ENCODE results near the gene UBE3B.

UBE3B gene

DNA sequence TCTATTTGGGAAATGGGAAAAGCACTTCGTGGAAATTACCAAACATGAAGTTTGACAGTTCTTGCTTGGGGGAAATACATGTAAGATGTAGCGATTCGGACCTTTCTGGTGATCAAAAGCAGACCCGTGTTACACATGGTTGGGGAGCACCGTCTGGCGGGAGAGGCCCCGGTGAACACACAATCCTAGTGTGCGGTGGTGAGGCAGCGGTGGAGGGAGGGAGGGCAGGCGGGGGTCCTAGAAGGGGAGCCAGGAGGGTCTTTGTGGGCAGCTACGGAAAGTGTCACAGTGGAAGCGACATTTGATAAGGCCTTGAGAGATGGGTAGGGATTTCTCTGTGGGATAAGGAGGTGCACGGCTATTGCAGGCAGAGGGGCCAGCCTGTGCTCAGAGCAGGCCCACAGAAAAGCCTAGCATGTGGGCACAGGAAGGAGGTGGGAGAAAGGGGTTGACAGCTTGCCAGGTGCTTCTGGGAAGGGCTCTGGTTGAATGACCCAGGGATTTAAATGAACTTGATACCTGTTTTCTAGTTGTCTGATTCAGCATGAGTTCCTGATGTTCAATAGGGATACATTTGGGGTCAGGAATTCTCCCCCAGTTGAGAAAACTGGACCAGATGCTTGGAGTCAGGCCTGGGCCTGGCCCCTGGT is 103.4 kb downstream of the UBE3B start:
- no peak for DNase-seq

DNA sequence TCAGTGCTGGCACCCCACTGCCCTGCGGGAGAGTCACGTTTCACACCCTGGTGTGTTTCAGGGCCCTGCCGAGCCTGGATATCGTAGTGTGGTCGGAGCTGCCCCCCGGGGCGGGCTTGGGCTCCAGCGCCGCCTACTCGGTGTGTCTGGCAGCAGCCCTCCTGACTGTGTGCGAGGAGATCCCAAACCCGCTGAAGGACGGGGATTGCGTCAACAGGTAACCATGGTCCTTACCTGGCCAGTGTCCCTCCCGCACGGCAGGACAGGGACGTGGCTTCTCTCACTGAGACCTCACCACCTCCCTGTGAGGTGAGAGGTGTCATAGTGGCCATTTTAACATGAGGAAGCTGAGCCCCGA is 103.9 kb downstream of the UBE3B start:
- no peak for DNase-seq

DNA sequence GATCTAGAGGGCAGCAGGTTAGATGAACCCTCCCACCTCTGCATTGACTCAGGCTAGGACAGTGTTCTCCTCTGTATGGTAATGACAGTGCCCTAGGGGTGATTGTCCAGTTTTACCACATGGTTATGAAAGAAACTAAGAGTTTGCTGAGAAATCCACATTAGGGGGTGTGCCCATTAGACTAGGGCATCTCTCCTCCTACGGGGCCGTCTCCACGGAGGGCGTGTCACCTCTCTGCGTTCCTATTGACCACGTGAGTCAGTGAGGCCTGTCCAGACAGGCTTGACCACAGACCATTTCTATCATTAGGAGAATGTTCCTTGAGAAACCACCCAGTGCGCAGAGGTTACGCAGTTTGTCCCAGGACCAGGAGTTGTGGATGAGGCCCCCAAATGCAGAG is 104.4 kb downstream of the UBE3B start:
- no peak for DNase-seq

DNA sequence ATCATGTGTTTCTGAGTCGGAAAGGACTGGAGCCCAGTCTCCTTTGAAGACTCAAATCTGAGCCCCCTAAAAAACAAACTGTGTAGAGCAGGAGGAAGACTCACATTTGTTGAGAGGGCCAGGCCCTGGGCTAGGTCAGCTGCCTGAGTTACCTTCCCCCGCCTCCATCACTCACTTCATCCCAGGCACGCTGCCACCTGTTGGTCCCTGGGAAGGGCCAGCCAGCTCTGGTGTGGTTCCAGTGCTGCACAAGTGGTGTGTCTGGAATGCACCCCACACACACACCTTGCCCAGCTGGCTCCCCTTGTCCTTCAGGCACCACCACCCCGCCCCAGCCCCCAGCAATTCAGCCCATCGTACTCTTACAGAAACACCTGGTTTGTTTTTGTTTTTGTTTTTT is 105.2 kb downstream of the UBE3B start:
- DNase-seq, result no peak

DNA sequence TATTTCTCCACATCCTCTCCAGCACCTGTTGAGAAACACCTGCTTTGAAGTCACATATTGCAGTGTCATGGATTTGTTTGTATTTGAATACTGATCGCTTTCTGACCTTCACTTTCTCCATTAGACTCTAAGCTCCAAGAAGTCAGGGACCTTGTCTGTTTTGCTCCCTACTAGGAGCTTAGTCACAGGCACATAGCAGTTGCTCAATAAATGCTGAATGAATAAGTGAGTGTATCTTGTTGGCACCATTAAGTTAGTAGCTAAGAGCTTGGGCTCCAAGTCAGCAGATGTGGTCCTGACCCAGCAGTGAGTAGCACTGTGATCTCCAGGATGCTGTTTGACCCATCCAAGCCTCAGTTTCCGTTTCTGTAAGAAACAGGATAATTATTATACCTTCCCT is 106.3 kb downstream of the UBE3B start:
- no peak for DNase-seq

All from stimulated activated CD4-positive, alpha-beta T cell treated with anti-CD3 and anti-CD28 coated beads, Interleukin-4, amount 100 ng/mL, for 4 hours (primary cell).